HuH-7 (cell line): ENCODE results near the gene NSUN4.
"Not testable (repeated sequence)": the region's sequence is repeated elsewhere in the genome, so short reads cannot be mapped to it uniquely, and the experiment has no call there.

Source experiments
- DNase-seq: peaks from one replicate; pipeline ENCODE4 v3.0.0; 2011; ENCODE audit warnings: low spot score

NSUN4 gene

GRCh38 chr1:46340404-46341221 is at the start of gene NSUN4:
TSS of gene NSUN4 (plus strand) at chr1:46340807. CDS start at chr1:46340827, 20 bp downstream.
- peak; percentile 79 for DNase-seq

GRCh38 chr1:46295306-46295705 is 45.3 kb upstream of the NSUN4 start:
- no peak for DNase-seq

GRCh38 chr1:46298387-46298786 is 42.2 kb upstream of the NSUN4 start:
- DNase-seq, result no peak

- no peak for DNase-seq
These were observed 39.8 kb upstream of the NSUN4 start for GRCh38 chr1:46300673-46301405.

GRCh38 chr1:46301406-46301807 is 39.2 kb upstream of the NSUN4 start:
- peak; percentile 37 for DNase-seq

GRCh38 chr1:46301808-46302640 is 38.6 kb upstream of the NSUN4 start:
- DNase-seq, result peak; percentile 72

GRCh38 chr1:46302641-46303037 is 38.0 kb upstream of the NSUN4 start:
- peak; percentile 37 for DNase-seq

GRCh38 chr1:46303038-46303871 is 37.4 kb upstream of the NSUN4 start, which contains the start of the genes LRRC41 and UQCRH:
TSS of gene LRRC41 (minus strand) at chr1:46303616. CDS start at chr1:46303322, 294 bp downstream.
TSS of gene UQCRH (plus strand) at chr1:46303698. CDS start at chr1:46303767, 69 bp downstream.
- peak; percentile 96 for DNase-seq

GRCh38 chr1:46303872-46304326 is 36.7 kb upstream of the NSUN4 start:
- no peak for DNase-seq

- no peak for DNase-seq
These were observed 34.5 kb upstream of the NSUN4 start for GRCh38 chr1:46306159-46306530.

GRCh38 chr1:46309401-46310159 is 31.0 kb upstream of the NSUN4 start:
- no peak for DNase-seq

- DNase-seq, result no peak
These were observed 30.3 kb upstream of the NSUN4 start for GRCh38 chr1:46310321-46310720.

- no peak for DNase-seq
These were observed 24.8 kb upstream of the NSUN4 start for GRCh38 chr1:46315669-46316403.

GRCh38 chr1:46317323-46317722 is 23.3 kb upstream of the NSUN4 start:
- DNase-seq, result no peak

- not testable (repeated sequence) for DNase-seq
These were observed 21.3 kb upstream of the NSUN4 start for GRCh38 chr1:46319301-46319700.

- not testable (repeated sequence) for DNase-seq
These were observed 20.4 kb upstream of the NSUN4 start for GRCh38 chr1:46319960-46320914.

- DNase-seq, result not testable (repeated sequence)
These were observed 18.4 kb upstream of the NSUN4 start for GRCh38 chr1:46322191-46322590.

- not testable (repeated sequence) for DNase-seq
These were observed 15.1 kb upstream of the NSUN4 start for GRCh38 chr1:46325285-46326076.
